ENCODE data around the gene CALHM4. TPM values are rescaled to one million over a fixed set of nuclear protein-coding genes. Genes with fewer than 3 reads are reported as not detected.

The CALHM4 gene
- total and polyA plus RNA-seq, 2 of the 13 experiments (the other 11 are each of a cell fraction or from before 2014, with no cell fraction given): not detected

DNA sequence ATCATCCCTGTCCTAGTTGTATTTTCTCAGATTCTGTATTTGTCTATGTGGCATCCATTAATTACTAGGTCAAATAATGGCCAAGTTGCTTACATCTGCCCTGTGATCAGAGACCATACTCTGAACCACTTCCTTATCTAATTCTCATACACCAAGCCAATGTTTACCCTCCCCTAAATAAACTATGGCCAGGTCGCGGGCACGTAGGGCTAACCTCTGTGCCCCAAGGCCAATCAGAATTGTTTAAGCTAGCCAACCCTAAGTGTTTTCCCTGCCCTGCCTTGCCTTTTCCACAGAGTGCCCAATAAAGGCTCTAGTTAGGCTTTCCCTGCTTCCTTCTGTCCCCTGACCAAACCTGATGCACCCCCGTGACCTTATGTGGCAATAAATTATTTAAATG is 2.8 kb upstream of the CALHM4 start (continued):
- TF ChIP-seq, protein P1, sequence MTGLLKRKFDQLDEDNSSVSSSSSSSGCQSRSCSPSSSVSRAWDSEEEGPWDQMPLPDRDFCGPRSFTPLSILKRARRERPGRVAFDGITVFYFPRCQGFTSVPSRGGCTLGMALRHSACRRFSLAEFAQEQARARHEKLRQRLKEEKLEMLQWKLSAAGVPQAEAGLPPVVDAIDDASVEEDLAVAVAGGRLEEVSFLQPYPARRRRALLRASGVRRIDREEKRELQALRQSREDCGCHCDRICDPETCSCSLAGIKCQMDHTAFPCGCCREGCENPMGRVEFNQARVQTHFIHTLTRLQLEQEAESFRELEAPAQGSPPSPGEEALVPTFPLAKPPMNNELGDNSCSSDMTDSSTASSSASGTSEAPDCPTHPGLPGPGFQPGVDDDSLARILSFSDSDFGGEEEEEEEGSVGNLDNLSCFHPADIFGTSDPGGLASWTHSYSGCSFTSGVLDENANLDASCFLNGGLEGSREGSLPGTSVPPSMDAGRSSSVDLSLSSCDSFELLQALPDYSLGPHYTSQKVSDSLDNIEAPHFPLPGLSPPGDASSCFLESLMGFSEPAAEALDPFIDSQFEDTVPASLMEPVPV (CRISPR knock-in tag; IDR thresholded peaks at IDR 0.05): no peak
- TF ChIP-seq PRPF4 (IDR thresholded peaks at IDR 0.05; ENCODE audit: low read depth, low read length, poor library complexity, severe bottlenecking) (no peak), ZNF335 (CRISPR knock-in tag; IDR thresholded peaks at IDR 0.05) (peak; percentile 54; the same call in 1 of the 2 replicates), CC2D1A (CRISPR knock-in tag; IDR thresholded peaks at IDR 0.05) (no peak), IRX3 (CRISPR knock-in tag; IDR thresholded peaks at IDR 0.05; ENCODE audit: borderline replicate concordance, low read depth) (no peak), GFI1 (CRISPR knock-in tag; IDR thresholded peaks at IDR 0.05; ENCODE audit: borderline replicate concordance) (no peak), KDM5B (CRISPR knock-in tag; IDR thresholded peaks at IDR 0.05; ENCODE audit: borderline replicate concordance) (no peak), MEIS1 (CRISPR knock-in tag; IDR thresholded peaks at IDR 0.05; ENCODE audit: borderline replicate concordance) (no peak), YEATS2 (CRISPR knock-in tag; IDR thresholded peaks at IDR 0.05; ENCODE audit: borderline replicate concordance) (no peak), NCOR1 (IDR thresholded peaks at IDR 0.05; ENCODE audit: borderline replicate concordance, low read length) (0 out of 2 replicates have a peak, but pooled peaks have one; percentile 18), HMG20B (CRISPR knock-in tag; conservative IDR thresholded peaks at IDR 0.05) (peak; percentile 73; the same call in 1 of the 2 replicates), SOX5 (CRISPR knock-in tag; IDR thresholded peaks at IDR 0.05; ENCODE audit: borderline replicate concordance) (peak; percentile 77; the same call in 1 of the 2 replicates), FOXA3 (CRISPR knock-in tag; IDR thresholded peaks at IDR 0.05) (peak; percentile 93), MED1 (CRISPR knock-in tag; IDR thresholded peaks at IDR 0.05) (peak; percentile 52), FOSL2 (CRISPR knock-in tag; IDR thresholded peaks at IDR 0.05) (peak; percentile 21; the same call in 1 of the 2 replicates)
- TF ChIP-seq, protein P2, sequence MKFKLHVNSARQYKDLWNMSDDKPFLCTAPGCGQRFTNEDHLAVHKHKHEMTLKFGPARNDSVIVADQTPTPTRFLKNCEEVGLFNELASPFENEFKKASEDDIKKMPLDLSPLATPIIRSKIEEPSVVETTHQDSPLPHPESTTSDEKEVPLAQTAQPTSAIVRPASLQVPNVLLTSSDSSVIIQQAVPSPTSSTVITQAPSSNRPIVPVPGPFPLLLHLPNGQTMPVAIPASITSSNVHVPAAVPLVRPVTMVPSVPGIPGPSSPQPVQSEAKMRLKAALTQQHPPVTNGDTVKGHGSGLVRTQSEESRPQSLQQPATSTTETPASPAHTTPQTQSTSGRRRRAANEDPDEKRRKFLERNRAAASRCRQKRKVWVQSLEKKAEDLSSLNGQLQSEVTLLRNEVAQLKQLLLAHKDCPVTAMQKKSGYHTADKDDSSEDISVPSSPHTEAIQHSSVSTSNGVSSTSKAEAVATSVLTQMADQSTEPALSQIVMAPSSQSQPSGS (CRISPR knock-in tag; IDR thresholded peaks at IDR 0.05): 0 out of 2 replicates have a peak, but pooled peaks have one; percentile 16
- TF ChIP-seq, protein P3, sequence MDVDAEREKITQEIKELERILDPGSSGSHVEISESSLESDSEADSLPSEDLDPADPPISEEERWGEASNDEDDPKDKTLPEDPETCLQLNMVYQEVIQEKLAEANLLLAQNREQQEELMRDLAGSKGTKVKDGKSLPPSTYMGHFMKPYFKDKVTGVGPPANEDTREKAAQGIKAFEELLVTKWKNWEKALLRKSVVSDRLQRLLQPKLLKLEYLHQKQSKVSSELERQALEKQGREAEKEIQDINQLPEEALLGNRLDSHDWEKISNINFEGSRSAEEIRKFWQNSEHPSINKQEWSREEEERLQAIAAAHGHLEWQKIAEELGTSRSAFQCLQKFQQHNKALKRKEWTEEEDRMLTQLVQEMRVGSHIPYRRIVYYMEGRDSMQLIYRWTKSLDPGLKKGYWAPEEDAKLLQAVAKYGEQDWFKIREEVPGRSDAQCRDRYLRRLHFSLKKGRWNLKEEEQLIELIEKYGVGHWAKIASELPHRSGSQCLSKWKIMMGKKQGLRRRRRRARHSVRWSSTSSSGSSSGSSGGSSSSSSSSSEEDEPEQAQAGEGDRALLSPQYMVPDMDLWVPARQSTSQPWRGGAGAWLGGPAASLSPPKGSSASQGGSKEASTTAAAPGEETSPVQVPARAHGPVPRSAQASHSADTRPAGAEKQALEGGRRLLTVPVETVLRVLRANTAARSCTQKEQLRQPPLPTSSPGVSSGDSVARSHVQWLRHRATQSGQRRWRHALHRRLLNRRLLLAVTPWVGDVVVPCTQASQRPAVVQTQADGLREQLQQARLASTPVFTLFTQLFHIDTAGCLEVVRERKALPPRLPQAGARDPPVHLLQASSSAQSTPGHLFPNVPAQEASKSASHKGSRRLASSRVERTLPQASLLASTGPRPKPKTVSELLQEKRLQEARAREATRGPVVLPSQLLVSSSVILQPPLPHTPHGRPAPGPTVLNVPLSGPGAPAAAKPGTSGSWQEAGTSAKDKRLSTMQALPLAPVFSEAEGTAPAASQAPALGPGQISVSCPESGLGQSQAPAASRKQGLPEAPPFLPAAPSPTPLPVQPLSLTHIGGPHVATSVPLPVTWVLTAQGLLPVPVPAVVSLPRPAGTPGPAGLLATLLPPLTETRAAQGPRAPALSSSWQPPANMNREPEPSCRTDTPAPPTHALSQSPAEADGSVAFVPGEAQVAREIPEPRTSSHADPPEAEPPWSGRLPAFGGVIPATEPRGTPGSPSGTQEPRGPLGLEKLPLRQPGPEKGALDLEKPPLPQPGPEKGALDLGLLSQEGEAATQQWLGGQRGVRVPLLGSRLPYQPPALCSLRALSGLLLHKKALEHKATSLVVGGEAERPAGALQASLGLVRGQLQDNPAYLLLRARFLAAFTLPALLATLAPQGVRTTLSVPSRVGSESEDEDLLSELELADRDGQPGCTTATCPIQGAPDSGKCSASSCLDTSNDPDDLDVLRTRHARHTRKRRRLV (CRISPR knock-in tag; IDR thresholded peaks at IDR 0.05): no peak
- TF ChIP-seq, protein P4, sequence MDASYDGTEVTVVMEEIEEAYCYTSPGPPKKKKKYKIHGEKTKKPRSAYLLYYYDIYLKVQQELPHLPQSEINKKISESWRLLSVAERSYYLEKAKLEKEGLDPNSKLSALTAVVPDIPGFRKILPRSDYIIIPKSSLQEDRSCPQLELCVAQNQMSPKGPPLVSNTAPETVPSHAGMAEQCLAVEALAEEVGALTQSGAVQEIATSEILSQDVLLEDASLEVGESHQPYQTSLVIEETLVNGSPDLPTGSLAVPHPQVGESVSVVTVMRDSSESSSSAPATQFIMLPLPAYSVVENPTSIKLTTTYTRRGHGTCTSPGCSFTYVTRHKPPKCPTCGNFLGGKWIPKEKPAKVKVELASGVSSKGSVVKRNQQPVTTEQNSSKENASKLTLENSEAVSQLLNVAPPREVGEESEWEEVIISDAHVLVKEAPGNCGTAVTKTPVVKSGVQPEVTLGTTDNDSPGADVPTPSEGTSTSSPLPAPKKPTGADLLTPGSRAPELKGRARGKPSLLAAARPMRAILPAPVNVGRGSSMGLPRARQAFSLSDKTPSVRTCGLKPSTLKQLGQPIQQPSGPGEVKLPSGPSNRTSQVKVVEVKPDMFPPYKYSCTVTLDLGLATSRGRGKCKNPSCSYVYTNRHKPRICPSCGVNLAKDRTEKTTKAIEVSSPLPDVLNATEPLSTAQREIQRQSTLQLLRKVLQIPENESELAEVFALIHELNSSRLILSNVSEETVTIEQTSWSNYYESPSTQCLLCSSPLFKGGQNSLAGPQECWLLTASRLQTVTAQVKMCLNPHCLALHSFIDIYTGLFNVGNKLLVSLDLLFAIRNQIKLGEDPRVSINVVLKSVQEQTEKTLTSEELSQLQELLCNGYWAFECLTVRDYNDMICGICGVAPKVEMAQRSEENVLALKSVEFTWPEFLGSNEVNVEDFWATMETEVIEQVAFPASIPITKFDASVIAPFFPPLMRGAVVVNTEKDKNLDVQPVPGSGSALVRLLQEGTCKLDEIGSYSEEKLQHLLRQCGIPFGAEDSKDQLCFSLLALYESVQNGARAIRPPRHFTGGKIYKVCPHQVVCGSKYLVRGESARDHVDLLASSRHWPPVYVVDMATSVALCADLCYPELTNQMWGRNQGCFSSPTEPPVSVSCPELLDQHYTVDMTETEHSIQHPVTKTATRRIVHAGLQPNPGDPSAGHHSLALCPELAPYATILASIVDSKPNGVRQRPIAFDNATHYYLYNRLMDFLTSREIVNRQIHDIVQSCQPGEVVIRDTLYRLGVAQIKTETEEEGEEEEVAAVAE (CRISPR knock-in tag; IDR thresholded peaks at IDR 0.05; ENCODE audit: borderline replicate concordance): 0 out of 2 replicates have a peak, but pooled peaks have one; percentile 20
